Measurements from ENCODE around the gene RGS1. TPM values are rescaled to one million over a fixed set of nuclear protein-coding genes. Genes with fewer than 3 reads are reported as not detected.

The RGS1 gene
- total and polyA plus RNA-seq, 11 donors: 0.28 to 20.4 (median 1.1) TPM; not detected in 1

DNA sequence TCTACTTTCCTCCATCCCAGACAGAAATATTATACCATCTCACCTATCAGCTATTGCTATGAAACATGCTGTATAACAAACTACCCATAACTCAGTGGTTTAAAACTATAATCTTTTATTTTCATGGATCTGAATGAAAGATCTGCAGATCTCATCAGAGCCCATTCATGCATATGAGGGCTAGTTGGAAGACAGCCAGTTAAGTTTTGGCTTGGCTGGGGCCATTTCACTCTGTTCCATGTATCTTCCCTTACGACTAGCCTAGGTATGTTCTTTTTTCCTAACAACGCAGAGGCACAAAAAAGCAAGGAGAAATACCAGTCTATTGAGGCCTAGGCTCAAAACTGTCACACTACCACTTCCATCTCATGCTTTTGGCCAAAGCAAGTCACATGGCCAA, 28.1 kb upstream of the RGS1 start:
- DNase-seq: no peak

DNA sequence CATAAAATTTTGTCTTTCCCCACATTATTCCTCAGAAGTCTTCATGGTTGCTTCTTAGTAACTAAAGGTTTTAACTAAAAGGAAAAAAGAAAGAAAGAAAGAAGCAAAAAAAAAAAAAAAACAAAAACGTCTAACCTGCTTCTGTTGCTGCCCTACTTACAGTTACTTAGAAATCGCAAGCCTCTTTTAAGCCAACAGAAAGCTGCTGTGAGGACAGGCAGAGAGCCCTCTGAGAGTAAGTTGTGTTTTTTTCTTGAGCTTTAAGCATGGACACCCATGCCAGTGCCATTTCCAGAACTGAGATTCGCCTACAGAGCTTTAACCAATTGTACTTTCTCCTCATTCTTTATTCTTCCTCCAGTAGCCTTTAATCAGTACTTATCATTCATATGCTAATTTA, 25.6 kb upstream of the RGS1 start:
- no peak for TF ChIP-seq POLR2A (IDR thresholded peaks at IDR 0.05)
- TF ChIP-seq, protein P1, sequence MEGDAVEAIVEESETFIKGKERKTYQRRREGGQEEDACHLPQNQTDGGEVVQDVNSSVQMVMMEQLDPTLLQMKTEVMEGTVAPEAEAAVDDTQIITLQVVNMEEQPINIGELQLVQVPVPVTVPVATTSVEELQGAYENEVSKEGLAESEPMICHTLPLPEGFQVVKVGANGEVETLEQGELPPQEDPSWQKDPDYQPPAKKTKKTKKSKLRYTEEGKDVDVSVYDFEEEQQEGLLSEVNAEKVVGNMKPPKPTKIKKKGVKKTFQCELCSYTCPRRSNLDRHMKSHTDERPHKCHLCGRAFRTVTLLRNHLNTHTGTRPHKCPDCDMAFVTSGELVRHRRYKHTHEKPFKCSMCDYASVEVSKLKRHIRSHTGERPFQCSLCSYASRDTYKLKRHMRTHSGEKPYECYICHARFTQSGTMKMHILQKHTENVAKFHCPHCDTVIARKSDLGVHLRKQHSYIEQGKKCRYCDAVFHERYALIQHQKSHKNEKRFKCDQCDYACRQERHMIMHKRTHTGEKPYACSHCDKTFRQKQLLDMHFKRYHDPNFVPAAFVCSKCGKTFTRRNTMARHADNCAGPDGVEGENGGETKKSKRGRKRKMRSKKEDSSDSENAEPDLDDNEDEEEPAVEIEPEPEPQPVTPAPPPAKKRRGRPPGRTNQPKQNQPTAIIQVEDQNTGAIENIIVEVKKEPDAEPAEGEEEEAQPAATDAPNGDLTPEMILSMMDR (IDR thresholded peaks at IDR 0.05): no peak
- Histone ChIP-seq H3K27me3 (no peaks in the 10 kb centered on the region), H3K4me3 (no peak overlapping the region), H3K4me1 (peaks cover 0 to 37% (median 0%) of the 10 kb centered on the region in 12 donors), H3K36me3 (no peaks in the 10 kb centered on the region), H3K27ac (peak overlapping the region in 1 of 12 donors; percentile 63), H3K9me3 (no peaks in the 10 kb centered on the region)
- DNase-seq (no peak), ATAC-seq (no peak)
- WGBS, 4 donors: 79 to 82% (median 80%) methylated on average over 3 of the region's 3 CpGs
- intact Hi-C loops (cut with DNase I): no loop called here

More for the DNA sequence above, 28.1 kb upstream of the RGS1 start:
- Histone ChIP-seq H3K27me3 (no peaks in the 10 kb centered on the region), H3K4me1 (peaks cover 0 to 43% (median 0%) of the 10 kb centered on the region in 12 donors), H3K27ac (no peak overlapping the region), H3K4me3 (no peak overlapping the region), H3K36me3 (no peaks in the 10 kb centered on the region), H3K9me3 (no peaks in the 10 kb centered on the region)
- ATAC-seq: no peak
- intact Hi-C loops (cut with DNase I): no loop called here
- 71 to 86% (median 80%) methylated on average over 2 of the region's 2 CpGs for WGBS, 4 donors
- no peak for TF ChIP-seq POLR2A (IDR thresholded peaks at IDR 0.05)
- TF ChIP-seq, protein P1 (IDR thresholded peaks at IDR 0.05): no peak

DNA sequence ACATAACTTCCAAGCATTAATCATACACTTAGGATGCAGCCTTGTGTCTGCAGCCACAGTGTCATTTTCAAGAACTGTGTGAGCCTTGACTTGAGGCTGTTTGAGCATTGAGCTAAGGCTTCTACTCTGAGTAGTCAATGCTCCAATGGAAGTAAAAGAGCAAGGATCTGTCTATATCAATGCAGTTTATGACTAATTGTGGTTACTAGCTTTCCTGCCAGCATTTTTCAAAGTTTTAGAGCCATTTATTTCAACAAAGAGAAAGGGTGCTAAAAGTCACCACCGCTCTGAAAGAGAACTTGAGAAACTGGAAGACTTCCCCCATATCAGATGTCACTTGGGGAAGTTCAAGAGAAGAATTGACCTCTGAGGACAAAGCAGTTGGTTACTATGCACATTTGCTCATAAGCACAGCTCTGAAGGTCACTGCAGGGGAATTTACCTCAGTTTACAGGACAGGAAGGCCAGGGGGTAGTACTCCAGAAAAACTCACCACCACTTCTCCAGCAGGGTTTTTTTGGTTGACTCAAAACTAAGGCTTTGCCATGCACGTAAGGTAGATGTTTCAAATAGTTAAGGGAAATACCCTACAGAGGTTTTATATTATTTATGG, 24.5 kb upstream of the RGS1 start:
- H3K9me3 ChIP-seq: no peaks in the 10 kb centered on the region
- TF ChIP-seq POLR2A (IDR thresholded peaks at IDR 0.05): no peak
- TF ChIP-seq, protein P1 (IDR thresholded peaks at IDR 0.05): no peak
- H3K4me1 ChIP-seq: peaks cover 0 to 26% (median 0%) of the 10 kb centered on the region in 12 donors
- H3K27me3 ChIP-seq: no peaks in the 10 kb centered on the region
- peak in 1 of 4 donors; percentile 13 for ATAC-seq
- DNase-seq: no peak
- H3K27ac ChIP-seq: peak overlapping the region in 1 of 12 donors; percentile 63
- intact Hi-C loops (cut with DNase I): no loop called here
- H3K36me3 ChIP-seq: no peaks in the 10 kb centered on the region
- no peak overlapping the region for H3K4me3 ChIP-seq
- WGBS, 4 donors: 84 to 95% (median 91%) methylated on average over 2 of the region's 2 CpGs

DNA sequence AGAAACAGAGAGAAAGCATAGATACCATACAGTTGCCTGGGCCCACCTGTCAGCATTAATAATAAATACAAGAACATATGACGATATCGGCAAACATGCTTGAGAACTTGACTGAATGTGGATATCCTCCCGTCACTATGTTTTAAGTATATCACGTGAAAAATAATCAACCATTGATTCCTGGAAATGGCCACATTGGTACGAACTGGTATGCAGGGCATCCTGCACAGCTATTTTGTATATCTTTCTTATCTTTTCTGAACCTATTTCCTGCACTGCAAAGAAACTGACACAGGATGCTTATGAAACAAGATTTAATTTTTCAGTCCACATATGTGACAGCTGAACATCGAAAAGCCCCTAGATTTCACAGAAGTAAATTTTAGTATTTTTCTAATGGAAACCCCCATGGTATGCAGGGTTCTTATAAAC, 22.8 kb upstream of the RGS1 start:
- Histone ChIP-seq H3K9me3 (no peaks in the 10 kb centered on the region), H3K4me3 (no peak overlapping the region), H3K27me3 (no peaks in the 10 kb centered on the region), H3K36me3 (no peaks in the 10 kb centered on the region), H3K27ac (peak overlapping the region in 1 of 12 donors; percentile 9), H3K4me1 (peaks cover 0 to 17% (median 0%) of the 10 kb centered on the region in 12 donors)
- 64 to 74% (median 70%) methylated on average over 6 of the region's 6 CpGs for WGBS, 4 donors
- intact Hi-C loops (cut with DNase I): no loop called here
- ATAC-seq (no peak), DNase-seq (no peak)
- TF ChIP-seq POLR2A (IDR thresholded peaks at IDR 0.05): no peak
- TF ChIP-seq, protein P1 (IDR thresholded peaks at IDR 0.05): no peak
